SU-DHL-6 (cell line): ENCODE results near the gene AMER3.

Experiments used
- H2AFZ ChIP-seq: fragments of 200-600 bp; sonication (generic); 2 replicates; pipeline ENCODE4 v1.6.1; 2014; ENCODE audit warnings: low read depth, mild to moderate bottlenecking, moderate library complexity, mixed read lengths, antibody characterized with exemption, low read length; ENCODE audit not compliant: severe bottlenecking
- H3F3A ChIP-seq: fragments of 200-600 bp; shearing (Covaris generic); 2 replicates; pipeline ENCODE4 v1.6.0; 2016; ENCODE audit warnings: antibody characterized with exemption, mild to moderate bottlenecking; ENCODE audit not compliant: insufficient read depth
- H3K27ac ChIP-seq: fragments of 200-600 bp; sonication (generic); 2 replicates; pipeline ENCODE4 v1.5.1; 2016; ENCODE audit warnings: low read depth, mild to moderate bottlenecking, low read length, moderate library complexity, mixed read lengths
- H3K27me3 ChIP-seq: fragments of 200-600 bp; sonication (generic), shearing (Covaris generic); 2 replicates; pipeline ENCODE4 v1.6.0; 2014; ENCODE audit warnings: mild to moderate bottlenecking, low read length
- H3K36me3 ChIP-seq: fragments of 200-600 bp; sonication (generic); 2 replicates; pipeline ENCODE4 v1.6.1; 2014; ENCODE audit warnings: mild to moderate bottlenecking, low read length, mixed read lengths
- H3K4me2 ChIP-seq: fragments of 300-600, 200-600 bp; shearing (Covaris generic), sonication (generic); 2 replicates; pipeline ENCODE4 v1.6.0; 2014; ENCODE audit warnings: low read length, low read depth, mild to moderate bottlenecking; ENCODE audit not compliant: poor library complexity, severe bottlenecking
- H3K4me3 ChIP-seq: fragments of 200-600 bp; sonication (generic); 2 replicates; pipeline ENCODE4 v1.5.1; 2014; ENCODE audit warnings: antibody characterized with exemption, low read length, mild to moderate bottlenecking, mixed read lengths; ENCODE audit not compliant: insufficient read depth, poor library complexity, severe bottlenecking
- H3K79me2 ChIP-seq: fragments of 200-600 bp; sonication (generic); 2 replicates; pipeline ENCODE4 v1.6.1; 2014; ENCODE audit warnings: mild to moderate bottlenecking, low read length, moderate library complexity; ENCODE audit not compliant: insufficient read depth
- H3K9ac ChIP-seq: fragments of 200-600 bp; sonication (generic); 2 replicates; pipeline ENCODE4 v1.7.0; 2014; ENCODE audit warnings: mild to moderate bottlenecking, low read length
- H3K9me2 ChIP-seq: fragments of 200-600 bp; sonication (generic); replicated peaks from 2 replicates; pipeline ENCODE4 v1.6.1; 2014; ENCODE audit warnings: low read length; ENCODE audit not compliant: insufficient read depth
- H3K9me3 ChIP-seq: fragments of 200-600 bp; sonication (generic); 2 replicates; pipeline ENCODE4 v1.6.1; 2014; ENCODE audit warnings: low read length, mixed read lengths; ENCODE audit not compliant: insufficient read depth
- H4K20me1 ChIP-seq: fragments of 200-600 bp; sonication (generic); 2 replicates; pipeline ENCODE4 v1.6.1; 2014; ENCODE audit warnings: low read depth, mild to moderate bottlenecking, antibody characterized with exemption, low read length, moderate library complexity, mixed read lengths
- CTCF ChIP-seq: fragments of 200-600 bp; sonication (generic); IDR thresholded peaks from one replicate; pipeline ENCODE4 v1.5.1; 2017; ENCODE audit warnings: antibody characterized with exemption, mild to moderate bottlenecking, low read length, moderate library complexity; ENCODE audit not compliant: insufficient read depth, poor library complexity, severe bottlenecking
- EZH2phosphoT487 ChIP-seq: fragments of 200-600 bp; sonication (generic), shearing (Covaris generic); conservative IDR thresholded peaks from 2 replicates; pipeline ENCODE4 v1.6.1; 2018; ENCODE audit warnings: mild to moderate bottlenecking, antibody characterized with exemption, low read length, moderate library complexity, mixed read lengths

The AMER3 gene

GRCh38 chr2:130768191-130768855 is 13.0 kb downstream of the AMER3 start:
- Histone ChIP-seq H3K9me2 (no peaks in the 10 kb centered on the region), H3K9me3 (no peaks in the 10 kb centered on the region), H3K27ac (no peak overlapping the region), H3K36me3 (no peaks in the 10 kb centered on the region), H2AFZ (no peak overlapping the region), H3K79me2 (no peaks in the 10 kb centered on the region), H3F3A (no peaks in the 10 kb centered on the region), H3K4me3 (no peak overlapping the region), H3K9ac (no peak overlapping the region), H3K4me2 (no peak overlapping the region), H3K27me3 (no peaks in the 10 kb centered on the region), H4K20me1 (no peaks in the 10 kb centered on the region)
- TF ChIP-seq CTCF (no peak), EZH2phosphoT487 (no peak)

- Histone ChIP-seq H4K20me1 (no peaks in the 10 kb centered on the region), H3K79me2 (no peaks in the 10 kb centered on the region), H3K27me3 (no peaks in the 10 kb centered on the region), H3F3A (no peaks in the 10 kb centered on the region), H2AFZ (no peak overlapping the region), H3K9ac (no peak overlapping the region), H3K36me3 (no peaks in the 10 kb centered on the region), H3K4me2 (no peak overlapping the region), H3K4me3 (no peak overlapping the region), H3K9me2 (no peaks in the 10 kb centered on the region), H3K27ac (no peak overlapping the region), H3K9me3 (no peaks in the 10 kb centered on the region)
- no peak for TF ChIP-seq EZH2phosphoT487
- TF ChIP-seq CTCF = no peak
These were observed 14.1 kb downstream of the AMER3 start for GRCh38 chr2:130769343-130769907.

DNA sequence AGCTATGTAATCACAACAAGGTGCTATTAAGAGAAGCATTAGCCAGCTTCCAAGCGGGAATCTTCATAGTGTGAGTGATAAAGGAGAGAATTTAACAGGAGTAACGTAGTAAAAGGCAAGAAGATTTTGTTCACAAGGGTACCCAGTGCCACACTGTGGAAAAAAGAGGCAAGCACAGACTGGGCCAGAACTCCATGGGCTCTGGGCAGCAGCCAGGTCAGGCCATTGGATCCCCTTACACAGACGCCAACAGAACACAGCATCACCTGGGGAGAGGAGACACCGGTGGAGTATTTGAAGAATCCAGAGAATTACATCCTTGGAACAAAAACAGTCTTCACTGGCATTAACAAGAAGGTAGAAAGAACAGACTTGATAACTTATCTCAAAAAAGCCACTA is 21.2 kb downstream of the AMER3 start:
- TF ChIP-seq EZH2phosphoT487 = no peak
- TF ChIP-seq CTCF = no peak
- no peaks in the 10 kb centered on the region for H3K36me3 ChIP-seq
- no peak overlapping the region for H3K9ac ChIP-seq
- no peak overlapping the region for H3K27ac ChIP-seq
- no peak overlapping the region for H3K4me2 ChIP-seq
- no peaks in the 10 kb centered on the region for H3K27me3 ChIP-seq
- H3K9me2 ChIP-seq = no peaks in the 10 kb centered on the region
- H4K20me1 ChIP-seq = no peaks in the 10 kb centered on the region
- H2AFZ ChIP-seq = no peak overlapping the region
- H3F3A ChIP-seq = no peaks in the 10 kb centered on the region
- H3K4me3 ChIP-seq = no peak overlapping the region
- no peaks in the 10 kb centered on the region for H3K9me3 ChIP-seq
- no peaks in the 10 kb centered on the region for H3K79me2 ChIP-seq
